ENCODE results near the gene TIAM2.

Gene TIAM2

DNA sequence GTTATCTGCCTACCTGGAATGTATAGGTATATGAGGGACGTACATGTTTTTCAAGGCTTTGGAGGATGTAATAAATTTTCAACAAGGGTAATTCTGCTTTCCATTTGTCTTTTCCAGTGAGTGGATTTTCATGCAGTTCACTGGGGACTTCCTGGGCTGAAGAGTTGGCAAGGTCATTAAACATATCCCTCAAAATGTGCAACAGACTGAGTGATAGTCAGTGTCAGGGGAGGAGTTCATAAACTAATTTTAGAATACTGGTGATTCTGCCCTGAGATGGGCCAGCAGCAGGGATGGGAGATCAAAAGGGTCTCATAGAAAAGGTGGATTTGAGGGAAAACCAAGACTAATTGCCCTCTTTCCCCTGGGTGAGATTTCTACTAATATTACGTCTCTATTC, 146.4 kb downstream of the TIAM2 start:
- no peak for DNase-seq

DNA sequence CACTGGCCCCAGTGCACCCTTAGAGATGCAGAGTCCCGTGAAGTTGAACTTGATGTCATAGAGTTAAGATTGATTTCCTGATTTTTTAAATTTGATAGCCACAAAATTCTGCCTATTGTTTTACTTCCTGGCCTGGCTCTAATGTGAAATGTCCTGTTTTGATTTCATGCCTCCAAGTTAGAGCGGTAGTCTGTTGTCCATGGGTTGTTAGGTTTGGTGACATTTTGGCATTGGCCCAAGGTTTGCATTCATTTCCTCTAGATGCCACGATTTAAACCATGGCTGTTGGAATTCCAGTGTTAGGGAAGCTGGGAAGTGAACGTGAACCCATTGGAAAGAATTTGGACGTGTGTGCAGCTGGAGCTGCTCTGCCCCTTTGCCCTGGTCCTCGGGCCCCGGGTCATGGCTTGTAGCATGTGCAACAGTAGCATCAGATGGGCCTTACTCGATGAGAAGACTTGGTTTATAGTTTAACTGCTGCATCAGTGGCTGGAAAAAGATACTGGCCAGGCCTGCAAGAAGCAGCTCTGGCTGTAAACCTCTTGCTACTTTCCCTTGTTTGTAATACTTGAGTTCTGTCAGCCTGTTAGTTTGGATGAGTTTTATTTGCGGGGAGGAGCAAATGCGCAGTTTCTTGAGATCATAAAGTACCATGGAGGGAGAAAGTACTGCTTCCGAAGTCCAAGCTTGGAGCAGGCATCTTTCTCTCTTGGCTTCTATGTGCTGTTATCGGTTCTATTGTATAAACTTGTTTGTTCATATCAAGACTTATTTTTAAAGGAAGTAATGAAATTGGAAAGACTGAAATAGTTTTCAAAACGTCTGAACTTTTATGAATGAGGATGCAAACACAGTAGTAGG, 147.3 kb downstream of the TIAM2 start:
- DNase-seq, result no peak

- DNase-seq, result no peak
These were observed 148.0 kb downstream of the TIAM2 start for GRCh38 chr6:155143029-155143577.

DNA sequence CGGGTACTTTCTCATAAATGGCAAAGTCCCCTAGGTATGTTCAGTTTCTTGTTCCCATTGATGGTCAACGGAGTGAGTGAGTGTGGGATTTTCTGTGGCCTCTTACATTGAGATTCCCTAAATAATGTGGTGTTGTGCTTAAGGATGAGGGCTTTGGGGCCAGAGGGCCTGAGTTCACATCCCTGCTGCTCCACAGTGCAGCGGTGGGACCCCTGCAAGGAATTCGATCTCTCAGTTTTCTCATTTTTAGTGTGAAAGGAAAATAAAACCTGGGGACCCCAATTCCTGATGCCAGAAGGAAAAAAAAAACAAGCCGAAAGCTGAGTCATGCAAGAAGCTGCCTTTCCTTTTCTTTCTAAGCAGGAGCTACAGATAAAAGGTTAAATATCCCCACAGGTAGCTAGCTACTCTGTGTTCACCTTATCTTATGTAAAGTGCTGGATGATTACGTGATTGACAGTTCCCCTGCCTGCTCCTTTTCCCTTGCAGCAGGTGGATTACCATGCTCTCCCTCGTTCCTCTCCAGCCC, 148.5 kb downstream of the TIAM2 start:
- no peak for DNase-seq

DNA sequence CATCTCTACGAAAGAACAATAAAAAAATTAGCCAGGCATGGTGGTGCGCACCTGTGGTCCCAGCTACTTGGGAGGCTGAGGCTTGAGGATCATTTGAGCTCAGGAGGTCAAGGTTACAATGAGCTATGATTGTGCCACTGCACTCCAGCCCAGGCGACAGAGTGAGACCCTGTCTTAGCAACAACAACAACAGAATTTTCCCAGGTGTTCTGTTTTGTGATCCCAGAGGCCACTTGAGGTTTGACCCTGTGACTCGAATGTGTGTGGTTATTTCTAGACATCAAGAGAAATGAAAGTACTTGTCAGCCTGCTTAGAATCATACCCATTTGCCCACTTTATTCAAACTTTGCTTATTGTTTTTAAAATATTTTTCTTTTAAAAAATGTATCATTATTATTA, 151.1 kb downstream of the TIAM2 start:
- DNase-seq, result no peak

DNA sequence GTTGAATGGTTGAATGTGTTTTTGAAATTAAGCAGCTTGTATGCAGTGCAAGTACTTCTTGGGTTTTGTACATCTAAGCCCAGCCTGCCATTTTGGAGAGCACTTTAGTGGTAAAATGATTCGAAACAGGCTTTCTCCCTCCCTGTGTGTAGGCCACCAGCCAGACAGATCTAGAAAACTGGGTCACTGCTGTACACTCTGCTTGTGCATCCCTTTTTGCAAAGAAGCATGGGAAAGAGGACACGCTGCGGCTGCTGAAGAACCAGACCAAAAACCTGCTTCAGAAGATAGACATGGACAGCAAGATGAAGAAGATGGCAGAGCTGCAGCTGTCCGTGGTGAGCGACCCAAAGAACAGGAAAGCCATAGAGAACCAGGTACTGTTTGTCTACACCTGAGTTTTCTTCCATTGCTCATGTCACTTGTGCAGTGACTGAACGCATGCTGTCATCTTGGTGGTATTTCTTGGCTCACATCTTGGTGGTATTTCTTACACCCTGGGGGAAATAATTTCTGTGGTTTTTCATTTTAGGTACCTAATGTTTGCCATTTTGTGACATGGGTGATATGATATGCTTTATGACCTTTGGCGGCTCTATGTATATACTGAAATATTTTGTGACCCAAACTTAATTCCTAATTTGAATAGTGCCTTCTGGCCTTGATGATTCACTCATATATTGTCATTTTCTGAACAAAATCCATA, 153.0 kb downstream of the TIAM2 start:
- DNase-seq, result no peak

GRCh38 chr6:155150967-155151671, 156.0 kb downstream of the TIAM2 start:
- DNase-seq, result no peak

DNA sequence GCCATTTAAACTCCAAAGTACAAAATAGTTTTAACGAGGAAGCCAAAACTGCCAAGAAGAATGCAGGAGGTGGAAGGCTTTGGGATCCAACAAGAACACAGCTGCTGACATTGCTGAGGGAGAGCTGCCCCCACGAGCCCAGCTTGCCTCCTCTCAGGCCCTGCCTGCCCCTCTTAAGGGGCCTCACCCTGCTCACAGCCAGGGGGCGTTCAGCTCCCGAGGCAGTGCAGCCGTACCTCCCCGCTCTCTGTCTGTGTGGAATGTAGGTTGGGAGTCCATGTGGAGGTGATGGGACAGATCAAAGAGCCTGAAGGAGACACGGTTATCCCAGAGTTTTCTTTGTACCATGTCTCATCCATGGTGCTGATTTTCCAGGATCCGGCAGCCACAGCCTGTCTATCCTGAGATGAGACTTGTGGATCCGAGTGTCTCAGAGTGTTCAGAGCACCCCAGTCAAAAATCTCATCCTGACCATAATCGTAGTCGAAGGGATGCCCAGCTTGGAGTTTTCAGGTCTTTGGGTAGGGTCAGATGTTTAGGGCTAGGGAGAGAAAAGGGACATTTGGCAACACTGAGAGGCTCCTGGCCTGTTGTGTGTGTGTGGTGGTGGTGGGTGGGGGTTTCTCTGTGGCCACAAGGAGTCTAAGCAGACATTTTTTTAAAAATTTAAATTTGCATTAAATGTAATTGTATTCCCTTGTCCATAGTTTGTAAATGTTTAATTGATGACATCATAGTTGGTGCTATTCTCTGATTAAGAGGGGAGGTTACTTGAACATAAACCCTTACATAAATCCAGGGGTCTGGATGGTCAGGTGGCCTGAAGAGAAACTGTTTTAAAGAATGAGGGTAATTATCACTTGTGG, 157.3 kb downstream of the TIAM2 start:
- no peak for DNase-seq

DNA sequence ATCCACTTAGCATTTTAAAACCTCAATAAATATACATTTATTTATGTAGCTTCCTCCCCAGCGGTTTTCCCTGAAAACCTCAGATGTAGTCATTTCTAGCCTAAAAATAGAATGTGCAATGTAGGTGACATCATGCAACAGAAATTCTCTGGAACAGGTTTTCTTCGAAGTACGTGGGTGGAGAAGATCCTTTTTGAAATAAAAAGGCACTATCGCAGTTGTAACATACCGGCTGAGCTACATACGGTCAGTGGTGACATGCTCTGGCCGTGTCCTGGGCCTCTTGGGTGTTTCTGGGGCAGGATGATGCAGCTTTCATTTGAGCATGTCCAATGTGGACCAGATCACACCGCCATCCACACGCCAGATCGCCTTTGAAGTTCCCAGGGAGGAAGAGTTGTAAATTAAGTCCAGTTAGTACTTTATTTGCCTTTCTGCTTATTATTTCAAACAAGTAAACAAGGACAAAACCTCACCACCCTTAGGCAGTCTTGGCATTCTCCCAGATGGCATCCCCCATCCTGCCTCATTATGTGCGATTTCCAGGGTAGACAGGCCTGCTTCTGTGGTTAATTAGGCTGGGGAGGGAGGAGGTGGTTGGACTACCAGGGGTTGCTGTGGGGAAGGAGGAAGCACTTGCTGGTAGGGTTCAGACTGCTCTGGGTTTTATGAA, 159.2 kb downstream of the TIAM2 start:
- DNase-seq, result no peak

DNA sequence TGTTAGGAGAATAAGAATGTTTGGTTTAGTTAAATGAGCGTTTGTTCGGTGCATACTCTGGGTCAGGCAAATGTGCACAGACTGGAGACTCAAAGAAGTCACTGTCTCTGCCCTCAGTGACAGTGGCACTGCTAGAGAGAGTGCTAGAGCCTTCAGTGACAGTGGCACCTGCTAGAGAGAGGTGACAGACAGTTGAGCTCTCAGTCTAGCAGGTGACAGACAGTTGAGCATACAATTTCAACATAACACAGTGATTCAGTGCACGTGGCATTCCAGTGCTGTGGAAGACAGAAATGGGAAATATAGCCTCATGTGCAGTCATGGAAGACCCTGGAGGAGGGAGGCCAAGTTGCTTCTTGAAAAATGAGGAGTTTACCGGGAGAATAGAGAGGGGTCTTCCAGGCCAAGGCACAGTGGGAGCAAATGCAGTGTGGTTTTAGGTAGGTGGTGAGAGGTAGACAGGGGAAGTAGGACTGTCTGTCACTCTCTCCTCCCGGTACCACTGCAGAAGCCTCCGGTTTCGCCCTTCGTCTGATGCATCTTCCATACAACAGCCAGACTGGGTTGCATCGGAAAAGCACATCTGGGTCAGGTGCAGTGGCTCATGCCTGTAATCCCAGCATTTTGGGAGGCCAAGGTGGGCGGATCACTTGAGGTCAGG, 160.8 kb downstream of the TIAM2 start:
- no peak for DNase-seq

DNA sequence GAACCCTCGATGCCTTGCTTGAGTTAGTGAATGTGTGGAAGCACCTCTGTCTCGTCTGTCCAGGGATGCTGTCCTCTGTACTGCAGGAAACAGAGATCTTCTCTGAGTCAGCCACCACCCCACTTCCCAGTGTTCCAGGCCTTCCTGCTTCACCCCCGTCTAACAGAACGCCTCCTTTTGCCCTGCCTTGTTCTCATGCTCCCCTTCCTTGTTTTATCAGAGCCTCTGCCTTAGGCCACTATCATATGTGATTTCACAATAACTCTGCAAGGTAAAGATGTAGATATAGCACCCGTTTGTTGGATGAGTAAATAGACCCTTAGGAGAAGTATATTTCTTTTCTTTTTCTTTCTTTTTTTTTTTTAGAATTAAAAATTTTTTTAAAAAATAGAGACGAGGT, 162.0 kb downstream of the TIAM2 start:
- DNase-seq, result no peak

DNA sequence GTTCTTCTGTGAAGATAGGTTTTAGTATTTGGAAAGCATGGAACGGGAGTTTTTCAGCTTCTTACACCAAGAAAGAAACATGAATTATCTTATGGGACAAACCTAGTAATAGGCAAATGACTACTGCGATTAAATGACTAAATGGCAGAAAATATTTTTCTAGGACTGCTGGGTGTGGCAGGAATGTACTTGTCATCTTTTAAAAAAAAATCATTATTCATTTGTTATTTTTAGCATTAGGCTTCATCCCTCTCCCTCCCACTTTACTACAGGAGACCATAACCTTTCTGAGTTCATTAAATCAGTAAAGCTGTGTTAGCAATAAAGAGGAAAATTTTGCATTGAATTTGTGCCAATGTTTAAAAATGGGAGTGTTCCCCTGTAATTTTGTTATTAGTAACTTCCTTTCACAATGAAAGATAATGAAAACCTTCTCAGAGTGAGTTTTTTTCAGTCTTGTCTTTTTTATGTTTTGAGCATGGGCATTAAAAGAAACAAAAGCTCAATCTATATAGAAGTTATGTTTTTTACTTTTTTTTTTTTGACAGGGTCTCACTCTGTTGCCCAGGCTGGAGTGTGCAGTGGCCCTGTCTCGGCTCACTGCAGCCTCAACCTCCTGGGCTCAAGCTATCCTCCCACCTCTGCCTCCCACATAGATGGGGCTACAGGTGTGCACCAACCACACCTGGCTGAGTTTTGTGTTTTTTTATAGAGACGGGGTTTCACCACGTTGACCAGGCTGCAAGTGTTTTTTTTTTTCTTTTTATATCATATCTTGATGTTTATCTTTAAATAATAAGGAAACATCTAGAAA, 163.1 kb downstream of the TIAM2 start:
- DNase-seq, result no peak

DNA sequence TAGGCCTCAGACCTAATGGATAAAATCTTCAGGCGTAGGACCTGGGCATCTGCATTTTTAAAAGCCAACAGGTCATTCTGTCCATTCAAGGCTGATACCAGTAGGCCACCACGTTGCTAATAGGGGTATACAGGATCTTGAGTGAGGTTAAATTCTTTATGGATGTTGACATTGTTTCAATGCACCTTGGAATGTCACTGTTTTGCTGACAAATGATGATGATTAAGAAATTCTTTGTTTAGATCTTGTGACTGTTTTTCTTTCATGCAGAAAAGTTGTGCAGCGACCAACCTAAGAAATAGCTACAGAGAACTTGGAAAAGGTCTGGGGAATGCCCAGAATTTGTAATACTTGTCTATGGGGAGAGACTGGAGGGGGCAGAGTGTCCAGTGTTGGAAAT, 167.6 kb downstream of the TIAM2 start:
- DNase-seq, result no peak

- no peak for DNase-seq
These were observed 168.5 kb downstream of the TIAM2 start for GRCh38 chr6:155163601-155164000.

- no peak for DNase-seq
These were observed 170.1 kb downstream of the TIAM2 start for GRCh38 chr6:155165029-155165710.

DNA sequence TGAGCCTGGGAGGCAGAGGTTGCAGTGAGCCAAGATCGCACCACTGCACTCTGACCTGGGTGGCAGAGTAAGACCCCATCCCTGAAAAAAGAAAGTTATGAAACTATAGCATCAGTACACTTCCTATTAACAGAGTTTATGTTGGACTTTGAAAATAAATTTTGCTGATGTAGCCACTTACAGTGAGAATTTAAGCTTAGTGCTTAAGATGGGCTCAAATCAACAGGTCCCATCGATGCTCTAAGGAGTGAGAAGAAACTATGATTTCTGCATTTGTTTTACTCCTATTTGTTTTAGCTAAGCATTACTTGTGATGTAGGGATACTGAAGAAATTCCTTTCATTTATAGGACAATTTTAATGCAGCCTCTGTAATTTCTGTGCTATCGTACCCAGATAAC, 175.4 kb downstream of the TIAM2 start:
- DNase-seq, result no peak

DNA sequence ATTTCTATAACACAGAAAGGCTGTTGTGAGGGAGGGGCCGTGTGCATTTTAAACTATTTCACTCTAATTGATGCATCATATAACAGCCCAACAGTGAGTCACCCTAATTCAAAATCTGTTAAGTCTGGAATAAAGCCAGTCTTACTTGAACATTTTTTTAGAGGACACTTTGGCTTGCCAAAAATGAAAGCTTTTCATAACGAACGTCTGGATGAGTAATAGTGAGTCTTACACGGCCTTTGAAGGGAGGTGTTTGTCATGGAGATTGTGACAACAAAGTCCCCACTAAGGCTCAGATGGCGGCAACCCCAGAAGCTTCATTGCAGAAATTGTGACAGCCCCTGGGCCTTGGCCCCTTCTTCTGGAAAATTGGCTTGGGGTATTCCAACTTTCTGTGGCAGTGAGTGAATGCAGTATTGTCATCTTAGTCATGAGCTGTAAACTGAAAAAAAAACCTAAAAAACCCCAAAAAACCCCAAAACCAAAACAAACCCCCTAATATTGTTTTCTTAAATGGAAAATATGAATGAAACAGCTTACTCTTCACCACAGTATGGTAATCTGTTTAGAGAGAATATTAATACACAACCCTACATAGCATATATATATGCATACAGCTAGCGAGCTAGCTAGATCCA, 176.1 kb downstream of the TIAM2 start:
- DNase-seq, result peak; percentile 68

- DNase-seq, result no peak
These were observed 176.8 kb downstream of the TIAM2 start for GRCh38 chr6:155171747-155172449.

Measured in activated T-cell treated with anti-CD3 and anti-CD28 coated beads, Interleukin-2, amount 50 U/mL, for 1 hour (primary cell).